ENCODE results near the gene SLC22A31. TPM values are rescaled to one million over a fixed set of nuclear protein-coding genes. Genes with fewer than 3 reads are reported as not detected.
"Not testable (repeated sequence)": the region's sequence is repeated elsewhere in the genome, so short reads cannot be mapped to it uniquely, and the experiment has no call there.

SLC22A31 gene
- polyA plus RNA-seq (2011; rRNA removed), result 0.25 TPM in 1 of 2 replicates, not detected in the other
- polyA minus RNA-seq (2011; rRNA and poly(A)+ RNA removed), result not detected in 2 replicates

GRCh38 chr16:89200124-89200849 lies at the start of gene SLC22A31:
Gene SLC22A31 (minus strand): TSS chr16:89200537. CDS start chr16:89200501, 36 bp downstream.
- Histone ChIP-seq H3K27me3 (ENCODE audit: control insufficient read depth, insufficient read depth, low read length) (peaks cover 51% of the 10 kb centered on the region), H3K9me3 (ENCODE audit: control insufficient read depth, insufficient read depth, low read length) (peaks cover 8% of the 10 kb centered on the region), H3K4me3 (ENCODE audit: low read depth, low read length) (peak within 1 kb of the TSS; percentile 42), H3K27ac (ENCODE audit: low read depth, low read length) (no peak within 1 kb of the TSS)
- TF ChIP-seq CTCF (IDR thresholded peaks at IDR 0.05; ENCODE audit: low read depth, low read length), result no peak
- DNase-seq (ENCODE audit: low read depth, low spot score), result no peak
- ChIA-PET POLR2A (interaction anchor here (1.6 kb wide), 1 partner anchor 17 kb away, joined by 4 read pairs; the partner anchor contains the start of gene ZNF778), CTCF (no interaction called here)

- peak overlapping the region; percentile 48; the same call in 1 of the 2 replicates for H3K4me3 ChIP-seq (ENCODE audit: low read depth, low read length)
- no peak overlapping the region for H3K27ac ChIP-seq (ENCODE audit: low read depth, low read length)
- ChIA-PET POLR2A (no interaction called here), CTCF (no interaction called here)
- DNase-seq (ENCODE audit: low read depth, low spot score), result no peak
- H3K27me3 ChIP-seq (ENCODE audit: control insufficient read depth, insufficient read depth, low read length), result no peaks in the 10 kb centered on the region
- TF ChIP-seq CTCF (IDR thresholded peaks at IDR 0.05; ENCODE audit: low read depth, low read length), result no peak
- H3K9me3 ChIP-seq (ENCODE audit: control insufficient read depth, insufficient read depth, low read length), result peaks cover 22% of the 10 kb centered on the region
Measured at GRCh38 chr16:89248196-89248982, 48.1 kb upstream of the SLC22A31 start.

- peaks cover 22% of the 10 kb centered on the region for H3K9me3 ChIP-seq (ENCODE audit: control insufficient read depth, insufficient read depth, low read length)
- POLR2A ChIA-PET, result interaction anchor here (0.7 to 1.5 kb wide), 4 partner anchors 10 to 261 kb away, joined by 3 to 7 read pairs (median 4); partner anchors contain the start of genes SPG7 and ZNF778
- H3K27me3 ChIP-seq (ENCODE audit: control insufficient read depth, insufficient read depth, low read length); CTCF ChIA-PET; H3K27ac ChIP-seq (ENCODE audit: low read depth, low read length); DNase-seq (ENCODE audit: low read depth, low spot score): not testable (repeated sequence)
- peak overlapping the region; percentile 48 for H3K4me3 ChIP-seq (ENCODE audit: low read depth, low read length)
Measured at GRCh38 chr16:89247734-89248075, 47.4 kb upstream of the SLC22A31 start.

GRCh38 chr16:89246903-89247733 lies 46.8 kb upstream of the SLC22A31 start:
- DNase-seq (ENCODE audit: low read depth, low spot score), result peak; percentile 65
- peaks cover 22% of the 10 kb centered on the region for H3K9me3 ChIP-seq (ENCODE audit: control insufficient read depth, insufficient read depth, low read length)
- peak; percentile 7; the same call in 1 of the 2 replicates for TF ChIP-seq CTCF (IDR thresholded peaks at IDR 0.05; ENCODE audit: low read depth, low read length)
- ChIA-PET CTCF (no interaction called here), POLR2A (interaction anchor here (0.7 to 1.5 kb wide), 4 partner anchors 10 to 262 kb away, joined by 3 to 7 read pairs (median 4); partner anchors contain the start of genes SPG7 and ZNF778)
- peak overlapping the region; percentile 57 for H3K4me3 ChIP-seq (ENCODE audit: low read depth, low read length)
- H3K27me3 ChIP-seq (ENCODE audit: control insufficient read depth, insufficient read depth, low read length), result no peaks in the 10 kb centered on the region
- H3K27ac ChIP-seq (ENCODE audit: low read depth, low read length), result peak overlapping the region; percentile 21

GRCh38 chr16:89246383-89246902 lies 46.1 kb upstream of the SLC22A31 start:
- no peaks in the 10 kb centered on the region for H3K27me3 ChIP-seq (ENCODE audit: control insufficient read depth, insufficient read depth, low read length)
- DNase-seq (ENCODE audit: low read depth, low spot score), result no peak
- peak overlapping the region; percentile 57 for H3K4me3 ChIP-seq (ENCODE audit: low read depth, low read length)
- ChIA-PET CTCF (interaction anchor here (1.1 kb wide), 1 partner anchor 311 kb away, joined by 3 read pairs; no protein-coding TSS in a partner anchor), POLR2A (interaction anchor here (1.5 kb wide), 1 partner anchor 29 kb away, joined by 7 read pairs; the partner anchor contains the start of gene ZNF778)
- H3K9me3 ChIP-seq (ENCODE audit: control insufficient read depth, insufficient read depth, low read length), result peaks cover 22% of the 10 kb centered on the region
- TF ChIP-seq CTCF (IDR thresholded peaks at IDR 0.05; ENCODE audit: low read depth, low read length), result no peak
- peak overlapping the region; percentile 21 for H3K27ac ChIP-seq (ENCODE audit: low read depth, low read length)

All from AG04450 (cell line).